IMR-90 (cell line): ENCODE measurements around the gene ZDHHC11B. TPM values are rescaled to one million over a fixed set of nuclear protein-coding genes. Genes with fewer than 3 reads are reported as not detected.
"Not testable (repeated sequence)": the region's sequence is repeated elsewhere in the genome, so short reads cannot be mapped to it uniquely, and the experiment has no call there.

Experiments
- ATAC-seq: fragments of 200-7000 bp; cut with Tn5 transposase; 2 replicates; pipeline ENCODE4 v1.9.1; 2020; ENCODE audit warnings: low read depth, mild to moderate bottlenecking, moderate library complexity
- BruUV-seq: library from RNA; stranded (reverse); fragments of 400-500 nt; replicated peaks from 2 replicates; lab custom pipeline; 2021; lab: Mats Ljungman, UMichigan
- CTCF ChIA-PET: fragments of 300-600 bp; formaldehyde crosslinking; extraction: SDS; loops from one replicate; lab custom pipeline; 2021; ENCODE audit warnings: antibody characterized with exemption; lab: Yijun Ruan, JAX
- POLR2A ChIA-PET: fragments of 300-600 bp; sonication (Branson Sonifier 250); formaldehyde crosslinking; loops from one replicate; lab custom pipeline; 2022; ENCODE audit warnings: antibody characterized with exemption; ENCODE audit not compliant: unreplicated experiment; lab: Charles Lee
- DNase-seq: peaks from one replicate; pipeline ENCODE4 v3.0.0; 2013
- H2AFZ ChIP-seq: replicated peaks from 2 replicates; pipeline ENCODE3; 2013; ENCODE audit warnings: low read length, mild to moderate bottlenecking; ENCODE audit not compliant: poor library complexity
- H2AK5ac ChIP-seq: 2 replicates; pipeline ENCODE4 v1.6.1; 2013; ENCODE audit warnings: low read depth, low read length, inconsistent platforms
- H2AK9ac ChIP-seq: replicated peaks from 2 replicates; pipeline ENCODE3; 2013; ENCODE audit warnings: mild to moderate bottlenecking, low read depth, low read length, moderate library complexity; ENCODE audit not compliant: poor library complexity
- H2BK120ac ChIP-seq: 2 replicates; pipeline ENCODE4 v1.6.1; 2013; ENCODE audit warnings: low read depth, low read length, inconsistent platforms
- H2BK15ac ChIP-seq: 3 replicates; pipeline ENCODE4 v1.6.1; 2013; ENCODE audit warnings: low read depth, low read length, inconsistent platforms
- H2BK20ac ChIP-seq: 2 replicates; pipeline ENCODE4 v1.6.1; 2013; ENCODE audit warnings: low read depth, mild to moderate bottlenecking, inconsistent platforms, low read length, moderate library complexity
- H2BK5ac ChIP-seq: 2 replicates; pipeline ENCODE4 v1.6.1; 2013; ENCODE audit warnings: mild to moderate bottlenecking, low read depth, low read length, inconsistent platforms; ENCODE audit not compliant: poor library complexity, severe bottlenecking
- H3K14ac ChIP-seq: replicated peaks from 2 replicates; pipeline ENCODE4 v1.6.1; 2013; ENCODE audit warnings: low read depth, low read length, inconsistent platforms
- H3K18ac ChIP-seq: 2 replicates; pipeline ENCODE4 v1.6.1; 2013; ENCODE audit warnings: low read depth, low read length, control low read depth
- H3K23ac ChIP-seq: 2 replicates; pipeline ENCODE4 v1.6.1; 2013; ENCODE audit warnings: low read depth, low read length, inconsistent platforms
- H3K27ac ChIP-seq: 2 replicates; pipeline ENCODE4 v1.5.1; 2013; ENCODE audit warnings: mild to moderate bottlenecking, control low read depth, low read length; ENCODE audit not compliant: insufficient read depth
- H3K27me3 ChIP-seq: 2 replicates; pipeline ENCODE4 v1.6.1; 2013; ENCODE audit warnings: low read length; ENCODE audit not compliant: control insufficient read depth, insufficient read depth
- H3K36me3 ChIP-seq: 2 replicates; pipeline ENCODE4 v1.6.1; 2013; ENCODE audit warnings: low read length, mixed read lengths; ENCODE audit not compliant: control insufficient read depth, insufficient read depth
- H3K4ac ChIP-seq: 2 replicates; pipeline ENCODE4 v1.6.1; 2013; ENCODE audit warnings: low read depth, low read length, inconsistent platforms
- H3K4me1 ChIP-seq: 2 replicates; pipeline ENCODE4 v1.6.1; 2013; ENCODE audit warnings: low read length, mixed read lengths; ENCODE audit not compliant: control insufficient read depth, insufficient read depth
- H3K4me2 ChIP-seq: 2 replicates; pipeline ENCODE4 v1.6.1; 2013; ENCODE audit warnings: low read depth, mild to moderate bottlenecking, control low read depth, low read length, moderate library complexity
- H3K4me3 ChIP-seq: 2 replicates; pipeline ENCODE4 v1.5.1; 2013; ENCODE audit warnings: low read depth, mild to moderate bottlenecking, control low read depth, low read length, moderate library complexity; ENCODE audit not compliant: insufficient read depth
- H3K56ac ChIP-seq: 2 replicates; pipeline ENCODE4 v1.6.1; 2013; ENCODE audit warnings: low read length, inconsistent platforms; ENCODE audit not compliant: insufficient read depth; ENCODE audit errors: extremely low read depth
- H3K79me1 ChIP-seq, 2 experiments: 2 replicates each; pipeline ENCODE4 v1.6.1; 2013; ENCODE audit warnings: low read length in 2 of 2, inconsistent platforms in 1 of 2, low read depth in 1 of 2
- H3K9ac ChIP-seq: 2 replicates; pipeline ENCODE4 v1.6.1; 2013; ENCODE audit warnings: low read depth, low read length, control low read depth
- H3K9me1 ChIP-seq: 2 replicates; pipeline ENCODE4 v1.6.1; 2013; ENCODE audit warnings: low read length, inconsistent platforms; ENCODE audit not compliant: insufficient read depth
- H3K9me3 ChIP-seq: 2 replicates; pipeline ENCODE4 v1.6.1; 2013; ENCODE audit warnings: low read length; ENCODE audit not compliant: control insufficient read depth, insufficient read depth
- H4K20me1 ChIP-seq: 2 replicates; pipeline ENCODE4 v1.6.1; 2013; ENCODE audit warnings: low read length, inconsistent platforms; ENCODE audit not compliant: insufficient read depth
- H4K5ac ChIP-seq: 2 replicates; pipeline ENCODE4 v1.6.1; 2013; ENCODE audit warnings: mild to moderate bottlenecking, low read depth, low read length, control low read depth
- H4K8ac ChIP-seq, 2 experiments: 2 replicates each; pipeline ENCODE4 v1.6.1; 2013; ENCODE audit warnings: low read depth in 2 of 2, low read length in 2 of 2, control low read depth in 1 of 2, inconsistent platforms in 1 of 2
- H4K91ac ChIP-seq: 2 replicates; pipeline ENCODE4 v1.6.1; 2013; ENCODE audit warnings: low read depth, low read length, inconsistent platforms; ENCODE audit not compliant: insufficient read depth
- NFE2L2 ChIP-seq: fragments of 150-350 bp; IDR thresholded peaks from 2 replicates; pipeline ENCODE4 v1.6.1; 2016; ENCODE audit warnings: low read depth, mild to moderate bottlenecking, low read length
- WGBS, 2 experiments: methylation state at CpG; one replicate each; pipeline versions ENCODE4 v1.1.5 to v1.1.7; 2013; ENCODE audit warnings: missing lambda C conversion rate in 2 of 2; ENCODE audit not compliant: insufficient read length in 1 of 2; ENCODE audit errors: extremely low coverage in 2 of 2; 5-methylcytosine and 5-hydroxymethylcytosine counted together
- dilution Hi-C: fragments of 300-500 bp; cut with HindIII; formaldehyde crosslinking; loops from one replicate; pipeline ENCODE4 v1.14.3; 2018; ENCODE audit warnings: low sequenced_read_pairs; ENCODE audit not compliant: unreplicated experiment
- in situ Hi-C: fragments of 300-500 bp; cut with MboI; formaldehyde crosslinking; loops from 3 replicates; pipeline ENCODE4 v1.14.3; 2019; ENCODE audit warnings: low sequenced_read_pairs, inconsistent platforms, mixed read lengths
- intact Hi-C: fragments of 100-400 bp; cut with micrococcal nuclease; formaldehyde crosslinking; loops from 2 replicates; pipeline ENCODE4 v1.10.0; 2022
- polyA plus RNA-seq, 3 experiments: library from polyadenylated mRNA; depleted of rRNA; stranded (reverse); fragments of >200 nt; gene quantifications; 2 replicates each; pipeline ENCODE4 v1.2.3, GENCODE V29; 2012; ENCODE audit warnings: low replicate concordance in 1 of 3
- total RNA-seq: library from RNA; depleted of rRNA; stranded (reverse); fragments of >200 nt; gene quantifications from 2 replicates; pipeline ENCODE4 v1.2.3, GENCODE V29; 2012

Gene ZDHHC11B
- total and polyA plus RNA-seq, 2 of the 4 experiments (the other 2 are of a cell fraction) = 0.12 TPM; not detected in 1

- Histone ChIP-seq H3K79me1 (no peaks in the 10 kb centered on the region), H2AK5ac (no peak overlapping the region), H2BK5ac (no peak overlapping the region), H2AK9ac (no peak overlapping the region), H3K23ac (no peak overlapping the region), H4K91ac (no peak overlapping the region), H3K36me3 (no peaks in the 10 kb centered on the region), H3K4me2 (no peak overlapping the region), H2BK15ac (no peak overlapping the region), H3K14ac (no peak overlapping the region), H4K8ac (no peak overlapping the region), H4K5ac (no peak overlapping the region), H2AFZ (no peak overlapping the region), H3K9me1 (no peaks in the 10 kb centered on the region), H2BK20ac (no peak overlapping the region), H4K20me1 (no peaks in the 10 kb centered on the region), H3K18ac (no peak overlapping the region), H3K9me3 (peaks cover 4% of the 10 kb centered on the region; the same call in 1 of the 2 replicates), H3K27me3 (peaks cover 18% of the 10 kb centered on the region; the same call in 1 of the 2 replicates), H3K27ac (no peak overlapping the region), H3K9ac (no peak overlapping the region), H2BK120ac (no peak overlapping the region), H3K4me3 (no peak overlapping the region), H3K56ac (no peak overlapping the region), H3K4me1 (no peaks in the 10 kb centered on the region), H3K4ac (no peak overlapping the region)
- intact Hi-C loops (no loop called here), dilution Hi-C loops (no loop called here), in situ Hi-C loops (no loop called here)
- no TSS peak for BruUV-seq
- POLR2A ChIA-PET = no interaction called here
- CTCF ChIA-PET = interaction anchor here (0.7 kb wide), 1 partner anchor 641 kb away, joined by 3 read pairs; no protein-coding TSS in a partner anchor
- ATAC-seq = no peak
- WGBS, 2 experiments = 39% methylated on average over 5 of the region's 5 CpGs; no CpG with 5 or more reads in 1 of the 2 experiments
- no peak for DNase-seq
- TF ChIP-seq NFE2L2 = no peak
Observed at GRCh38 chr5:763397-763796, 21.1 kb downstream of the ZDHHC11B start.

- not testable (repeated sequence) for H2BK120ac ChIP-seq, DNase-seq, H2AK9ac ChIP-seq
Observed at GRCh38 chr5:762996-763395, 21.5 kb downstream of the ZDHHC11B start.

More at GRCh38 chr5:762996-763395, 21.5 kb downstream of the ZDHHC11B start:
- H2BK5ac ChIP-seq, H4K20me1 ChIP-seq, BruUV-seq, H3K4me3 ChIP-seq, H3K23ac ChIP-seq, in situ Hi-C loops, H3K27ac ChIP-seq, H2AK5ac ChIP-seq, H3K9ac ChIP-seq, H3K4me1 ChIP-seq, H2BK15ac ChIP-seq, H3K36me3 ChIP-seq, H3K9me1 ChIP-seq, H2AFZ ChIP-seq, POLR2A ChIA-PET, intact Hi-C loops, H4K8ac ChIP-seq, H3K4ac ChIP-seq, H4K91ac ChIP-seq, H3K4me2 ChIP-seq, H3K9me3 ChIP-seq, H3K79me1 ChIP-seq, H3K14ac ChIP-seq, H3K56ac ChIP-seq, H4K5ac ChIP-seq, H2BK20ac ChIP-seq, dilution Hi-C loops, H3K18ac ChIP-seq, ATAC-seq: not testable (repeated sequence)
- H3K27me3 ChIP-seq = peaks cover 22% of the 10 kb centered on the region; the same call in 1 of the 2 replicates
- WGBS, 2 experiments = 80% methylated on average over 6 of the region's 8 CpGs; no CpG with 5 or more reads in 1 of the 2 experiments
- CTCF ChIA-PET = interaction anchor here (0.7 kb wide), 1 partner anchor 641 kb away, joined by 3 read pairs; no protein-coding TSS in a partner anchor
